NCI-H526 treated with DMSO at 0.1 percent for 48 hours (cell line): Measurements from ENCODE around the gene NAAA.
"Not testable (repeated sequence)": the region's sequence is repeated elsewhere in the genome, so short reads cannot be mapped to it uniquely, and the experiment has no call there.

Source experiments
- DNase-seq: peaks from one replicate; lab custom pipeline; 2025; lab: John Stamatoyannopoulos, UW

Gene NAAA

GRCh38 chr4:75940692-75941253 is at the start of gene NAAA:
Gene NAAA, minus strand, starts transcription at chr4:75941013. Its CDS starts 64 bp downstream, at chr4:75940949.
- DNase-seq = peak; percentile 55

GRCh38 chr4:75989846-75990528 is 49.2 kb upstream of the NAAA start:
- no peak for DNase-seq

- no peak for DNase-seq
These were observed 44.3 kb upstream of the NAAA start for GRCh38 chr4:75985116-75985515.

GRCh38 chr4:75980576-75980975 is 39.8 kb upstream of the NAAA start:
- no peak for DNase-seq

- DNase-seq = no peak
These were observed 35.4 kb upstream of the NAAA start for GRCh38 chr4:75976177-75976576.

GRCh38 chr4:75973766-75974165 is 33.0 kb upstream of the NAAA start:
- DNase-seq = no peak

GRCh38 chr4:75968084-75968483 is 27.3 kb upstream of the NAAA start:
- no peak for DNase-seq

- DNase-seq = no peak
These were observed 22.7 kb upstream of the NAAA start for GRCh38 chr4:75963558-75963957.

- DNase-seq = not testable (repeated sequence)
These were observed 21.3 kb upstream of the NAAA start for GRCh38 chr4:75962072-75962471.

GRCh38 chr4:75958546-75958945 is 17.7 kb upstream of the NAAA start:
- DNase-seq = not testable (repeated sequence)

- not testable (repeated sequence) for DNase-seq
These were observed 14.0 kb upstream of the NAAA start for GRCh38 chr4:75954811-75955210.

- DNase-seq = no peak
These were observed 12.7 kb upstream of the NAAA start for GRCh38 chr4:75953509-75953908.

- DNase-seq = no peak
These were observed 9.5 kb upstream of the NAAA start for GRCh38 chr4:75950213-75950815.

GRCh38 chr4:75948822-75949444 is 8.1 kb upstream of the NAAA start:
- DNase-seq = no peak

- peak; percentile 1 for DNase-seq
These were observed 722 bp downstream of the NAAA start for GRCh38 chr4:75939890-75940691.

- no peak for DNase-seq
These were observed 5.2 kb downstream of the NAAA start for GRCh38 chr4:75935628-75936027.

GRCh38 chr4:75930152-75930551 is 10.7 kb downstream of the NAAA start:
- DNase-seq = no peak

- not testable (repeated sequence) for DNase-seq
These were observed 15.9 kb downstream of the NAAA start for GRCh38 chr4:75924916-75925315.

GRCh38 chr4:75924309-75924827 is 16.4 kb downstream of the NAAA start:
- DNase-seq = peak; percentile 3

GRCh38 chr4:75922588-75922987 is 18.2 kb downstream of the NAAA start:
- DNase-seq = no peak

GRCh38 chr4:75921910-75922309 is 18.9 kb downstream of the NAAA start:
- DNase-seq = no peak

GRCh38 chr4:75920327-75920726 is 20.5 kb downstream of the NAAA start:
- DNase-seq = no peak
